GM12878 (cell line): ENCODE measurements around the gene ATG10. TPM values are rescaled to one million over a fixed set of nuclear protein-coding genes. Genes with fewer than 3 reads are reported as not detected.

Experiments used
- ATAC-seq: fragments of 200-7000 bp; cut with Tn5 transposase; 3 replicates; pipeline ENCODE4 v1.9.1; 2020; ENCODE audit warnings: mild to moderate bottlenecking, moderate library complexity
- BruUV-seq: library from RNA; stranded (reverse); fragments of 400-500 nt; replicated peaks from 2 replicates; lab custom pipeline; 2021; lab: Mats Ljungman, UMichigan
- CTCF ChIA-PET: fragments of 300-600 bp; sonication (Branson Sonifier 250); formaldehyde crosslinking; extraction: SDS; loops from one replicate; lab custom pipeline; 2021; ENCODE audit warnings: inconsistent platforms; lab: Yijun Ruan, JAX
- POLR2A ChIA-PET: fragments of 350-600 bp; formaldehyde crosslinking; extraction: SDS; loops from one replicate; lab custom pipeline; 2021; ENCODE audit warnings: inconsistent platforms; lab: Charles Lee
- RAD21 ChIA-PET: fragments of 300-600 bp; sonication (Branson Sonifier 250); formaldehyde crosslinking; loops from one replicate; lab custom pipeline; 2023; ENCODE audit warnings: antibody characterized with exemption; ENCODE audit not compliant: unreplicated experiment; lab: Charles Lee
- SMC1A ChIA-PET: fragments of 300-600 bp; sonication (Branson Sonifier 250); formaldehyde crosslinking; loops from one replicate; lab custom pipeline; 2023; ENCODE audit not compliant: unreplicated experiment, uncharacterized antibody; lab: Charles Lee
- DNase-seq: peaks from one replicate; pipeline ENCODE4 v3.0.0-alpha.2; 2011; ENCODE audit warnings: low read depth, low spot score
- FAIRE-seq: peaks from 3 replicates; lab custom pipeline; 2011; peaks lifted over from hg19 to GRCh38; lab: Jason Lieb, UNC
- H2AFZ ChIP-seq: 2 replicates; pipeline ENCODE4 v1.6.0; 2011; ENCODE audit warnings: low read depth, low read length, control low read depth; ENCODE audit not compliant: control insufficient read depth
- H3K27ac ChIP-seq: 2 replicates; pipeline ENCODE4 v1.5.1; 2011; ENCODE audit warnings: control low read depth; ENCODE audit not compliant: control insufficient read depth, insufficient read depth
- H3K27me3 ChIP-seq, 2 experiments: replicated peaks in 1 of 2; 2 replicates each; pipeline versions ENCODE4 v1.6.0 to v1.6.1; 2011; ENCODE audit warnings: low read length in 1 of 2; ENCODE audit not compliant: control insufficient read depth in 2 of 2, insufficient read depth in 2 of 2
- H3K36me3 ChIP-seq, 2 experiments: 2 replicates each; pipeline ENCODE4 v1.5.1; 2011; ENCODE audit warnings: low read length in 1 of 2; ENCODE audit not compliant: control insufficient read depth in 2 of 2, insufficient read depth in 2 of 2
- H3K4me1 ChIP-seq: 2 replicates; pipeline ENCODE4 v1.6.1; 2011; ENCODE audit warnings: mild to moderate bottlenecking, low read length, moderate library complexity, mixed read lengths; ENCODE audit not compliant: control insufficient read depth, insufficient read depth
- H3K4me2 ChIP-seq: 2 replicates; pipeline ENCODE4 v1.6.0; 2011; ENCODE audit warnings: control low read depth; ENCODE audit not compliant: control insufficient read depth, insufficient read depth
- H3K4me3 ChIP-seq: fragments of 200-600 bp; sonication (generic); 2 replicates; pipeline ENCODE4 v1.5.1; 2016
- H3K79me2 ChIP-seq: 2 replicates; pipeline ENCODE4 v1.6.0; 2011; ENCODE audit warnings: low read length; ENCODE audit not compliant: control insufficient read depth, insufficient read depth
- H3K9ac ChIP-seq: 2 replicates; pipeline ENCODE4 v1.8.0; 2011; ENCODE audit warnings: low read length, control low read depth, mixed read lengths; ENCODE audit not compliant: control insufficient read depth, insufficient read depth
- H3K9me3 ChIP-seq: replicated peaks from 3 replicates; pipeline ENCODE4 v1.5.1; 2011; ENCODE audit warnings: mild to moderate bottlenecking, low read length; ENCODE audit not compliant: control insufficient read depth, insufficient read depth
- H4K20me1 ChIP-seq: 2 replicates; pipeline ENCODE4 v1.6.0; 2011; ENCODE audit not compliant: control insufficient read depth, insufficient read depth
- BMI1 ChIP-seq: fragments of 450-650 bp; IDR thresholded peaks from 2 replicates; pipeline ENCODE4 v1.6.1; 2016; ENCODE audit warnings: mild to moderate bottlenecking, moderate library complexity, borderline replicate concordance
- JUND ChIP-seq: IDR thresholded peaks from 2 replicates; pipeline ENCODE4 v1.6.1; 2012; ENCODE audit warnings: low read depth, mild to moderate bottlenecking, low read length, improper control_type of control experiment, moderate library complexity
- KDM1A ChIP-seq: fragments of 200-600 bp; sonication (generic); IDR thresholded peaks from 2 replicates; pipeline ENCODE4 v1.6.1; 2016; ENCODE audit warnings: borderline replicate concordance
- KLF5 ChIP-seq: fragments of 450-650 bp; IDR thresholded peaks from 2 replicates; pipeline ENCODE4 v1.6.1; 2014; ENCODE audit warnings: mild to moderate bottlenecking; ENCODE audit not compliant: partially characterized antibody
- MTA3 ChIP-seq: IDR thresholded peaks from 2 replicates; pipeline ENCODE4 v1.6.1; 2012; ENCODE audit warnings: low read length, inconsistent platforms, borderline replicate concordance
- MXI1 ChIP-seq: fragments of 150-350 bp; IDR thresholded peaks from 2 replicates; pipeline ENCODE4 v1.6.1; 2011; ENCODE audit warnings: low read depth, mild to moderate bottlenecking, inconsistent platforms, low read length, improper control_type of control experiment
- NFYA ChIP-seq: IDR thresholded peaks from 2 replicates; pipeline ENCODE4 v1.6.1; 2011; ENCODE audit warnings: low read depth, mild to moderate bottlenecking, low read length, improper control_type of control experiment, borderline replicate concordance
- PAX5 ChIP-seq: IDR thresholded peaks from 2 replicates; pipeline ENCODE4 v1.6.1; 2011; ENCODE audit warnings: low read depth, low read length, borderline replicate concordance
- PML ChIP-seq: IDR thresholded peaks from 2 replicates; pipeline ENCODE4 v1.6.1; 2012; ENCODE audit warnings: low read length, inconsistent platforms
- POLR2A ChIP-seq: IDR thresholded peaks from 2 replicates; pipeline ENCODE4 v1.6.1; 2011; ENCODE audit warnings: low read depth, mild to moderate bottlenecking, low read length
- RAD51 ChIP-seq: fragments of 450-650 bp; IDR thresholded peaks from 2 replicates; pipeline ENCODE4 v1.6.1; 2016; ENCODE audit warnings: moderate library complexity, mild to moderate bottlenecking, inconsistent platforms
- RBBP5 ChIP-seq: fragments of 200-600 bp; sonication (generic); conservative IDR thresholded peaks from 2 replicates; pipeline ENCODE4 v1.6.1; 2016
- SKIL ChIP-seq: fragments of 450-650 bp; IDR thresholded peaks from 2 replicates; pipeline ENCODE4 v1.6.1; 2017; ENCODE audit warnings: mild to moderate bottlenecking, low read depth, inconsistent platforms; ENCODE audit not compliant: poor library complexity, severe bottlenecking
- SREBF2 ChIP-seq: IDR thresholded peaks from 2 replicates; pipeline ENCODE4 v1.6.1; 2012; ENCODE audit warnings: mild to moderate bottlenecking, low read length
- SRF ChIP-seq, 2 experiments: IDR thresholded peaks; 2 replicates each; pipeline ENCODE4 v1.6.1; 2011; ENCODE audit warnings: low read depth in 2 of 2, low read length in 2 of 2, mild to moderate bottlenecking in 1 of 2, moderate library complexity in 1 of 2
- SUPT20H ChIP-seq: IDR thresholded peaks from 2 replicates; pipeline ENCODE4 v1.6.1; 2011; ENCODE audit warnings: low read depth, mild to moderate bottlenecking, low read length, moderate library complexity, borderline replicate concordance; ENCODE audit not compliant: control insufficient read depth
- SUZ12 ChIP-seq: fragments of 200-600 bp; sonication (generic); IDR thresholded peaks from one replicate; pipeline ENCODE4 v1.6.1; 2018; ENCODE audit warnings: antibody characterized with exemption, mild to moderate bottlenecking; ENCODE audit not compliant: unreplicated experiment
- WRNIP1 ChIP-seq: IDR thresholded peaks from 2 replicates; pipeline ENCODE4 v1.6.1; 2011; ENCODE audit warnings: low read depth, low read length, improper control_type of control experiment, borderline replicate concordance
- ZNF592 ChIP-seq: fragments of 450-650 bp; IDR thresholded peaks from 2 replicates; pipeline ENCODE4 v1.6.1; 2017; ENCODE audit warnings: mild to moderate bottlenecking, moderate library complexity
- in situ Hi-C: fragments of 300-500 bp; cut with MboI; formaldehyde crosslinking; loops from 9 replicates; pipeline ENCODE4 v1.14.3; 2018; ENCODE audit warnings: mixed read lengths
- intact Hi-C: fragments of 100-400 bp; cut with micrococcal nuclease; formaldehyde crosslinking; loops from one replicate; pipeline ENCODE4 v1.14.2; 2022; ENCODE audit not compliant: unreplicated experiment
- polyA plus RNA-seq, 11 experiments: library from polyadenylated mRNA; depleted of rRNA in 4 of 11; unstranded in 6 of 11; stranded (reverse) in 5 of 11; fragments of >200 nt; fragmentation: Nextera tagmentation in 4 of 11; fragmentation: Illumina TruSeq in 1 of 11; extraction: Ambion mirVana in 4 of 11; extraction: Trizol in 1 of 11; gene quantifications; 1 replicate in 1 of 11; 2 replicates in 10 of 11; pipeline versions ENCODE4 v1.2.1 to v1.2.3, GENCODE V29; 2011 to 2016; ENCODE audit warnings: inconsistent platforms in 2 of 11, missing spikeins in 2 of 11, low read depth in 1 of 11
- total RNA-seq, 4 experiments: library from RNA; depleted of rRNA in 3 of 4; stranded (reverse); fragments of >200 nt in 3 of 4; fragmentation: Illumina TruSeq in 1 of 4; extraction: Trizol in 1 of 4; gene quantifications; 2 replicates each; pipeline versions ENCODE4 v1.2.1 to v1.2.3, GENCODE V29; 2013 to 2021

Gene ATG10
- total and polyA plus RNA-seq, 10 of the 15 experiments (the other 5 are each of a cell fraction or from before 2014, with no cell fraction given): 3.8 to 14.4 (median 6.5) TPM

- TF ChIP-seq ZNF592: no peak
- TF ChIP-seq KDM1A: no peak
- TF ChIP-seq SRF (IDR thresholded peaks at IDR 0.05; ENCODE audit: low read depth in 2 of 2, low read length in 2 of 2): no peak
- no peak for TF ChIP-seq SUZ12
Measured at GRCh38 chr5:82246960-82247574, 275.2 kb downstream of the ATG10 start (continued).

GRCh38 chr5:82252744-82253143 is 280.9 kb downstream of the ATG10 start:
- ChIA-PET CTCF (no interaction called here), POLR2A (no interaction called here), RAD21 (no interaction called here), SMC1A (no interaction called here)
- no peaks in the 10 kb centered on the region for H3K79me2 ChIP-seq
- no peak for FAIRE-seq
- no peak for ATAC-seq
- intact Hi-C loops: no loop called here
- no TSS peak for BruUV-seq
- no peaks in the 10 kb centered on the region for H3K9me3 ChIP-seq
- no peaks in the 10 kb centered on the region for H4K20me1 ChIP-seq
- no peak overlapping the region for H2AFZ ChIP-seq
- no peaks in the 10 kb centered on the region for H3K4me1 ChIP-seq
- H3K4me2 ChIP-seq: no peak overlapping the region
- H3K4me3 ChIP-seq: no peak overlapping the region
- in situ Hi-C loops: no loop called here
- H3K36me3 ChIP-seq: no peaks in the 10 kb centered on the region
- no peak for DNase-seq
- no peak overlapping the region for H3K9ac ChIP-seq
- no peak overlapping the region for H3K27ac ChIP-seq
- no peaks in the 10 kb centered on the region for H3K27me3 ChIP-seq
- TF ChIP-seq MTA3 (no peak), RBBP5 (no peak), SUZ12 (no peak), MXI1 (no peak), PML (no peak), BMI1 (no peak), RAD51 (no peak), POLR2A (no peak), SUPT20H (no peak), PAX5 (no peak), SREBF2 (no peak), JUND (no peak), WRNIP1 (no peak), NFYA (no peak), SKIL (no peak), KLF5 (no peak)
